HFF-Myc (cell line): ENCODE results near the gene DCLK3.

Experiments used
- DNase-seq: peaks from one replicate; pipeline ENCODE4 v3.0.0-alpha.2; 2011; ENCODE audit warnings: low read depth; ENCODE audit errors: extremely low read depth
- H3K4me3 ChIP-seq: replicated peaks from 2 replicates; pipeline ENCODE4 v1.5.1; 2011; ENCODE audit warnings: low read depth, mild to moderate bottlenecking, control low read depth, low read length
- CTCF ChIP-seq: IDR thresholded peaks from 2 replicates; pipeline ENCODE4 v1.5.1; 2012; ENCODE audit warnings: mild to moderate bottlenecking, low read depth, low read length, control low read depth; ENCODE audit errors: missing control alignments

The DCLK3 gene

GRCh38 chr3:36669764-36670163 is 94.6 kb downstream of the DCLK3 start:
- no peak for DNase-seq
- no peak overlapping the region for H3K4me3 ChIP-seq
- no peak for TF ChIP-seq CTCF

- H3K4me3 ChIP-seq = no peak overlapping the region
- TF ChIP-seq CTCF = no peak
- no peak for DNase-seq
These were observed 98.2 kb downstream of the DCLK3 start for GRCh38 chr3:36666166-36666565.

- no peak overlapping the region for H3K4me3 ChIP-seq
- TF ChIP-seq CTCF = no peak
- no peak for DNase-seq
These were observed 100.6 kb downstream of the DCLK3 start for GRCh38 chr3:36663666-36664291.

GRCh38 chr3:36662626-36663025 is 101.7 kb downstream of the DCLK3 start:
- DNase-seq = no peak
- no peak for TF ChIP-seq CTCF
- H3K4me3 ChIP-seq = no peak overlapping the region
